H1 (cell line): ENCODE measurements around the gene NEDD4L. TPM values are rescaled to one million over a fixed set of nuclear protein-coding genes. Genes with fewer than 3 reads are reported as not detected.

Source experiments
- CTCF ChIA-PET: fragments of 300-600 bp; sonication (Branson Sonifier 250); formaldehyde crosslinking; loops from one replicate; lab custom pipeline; 2021; ENCODE audit not compliant: partially characterized antibody; lab: Charles Lee
- POLR2A ChIA-PET: fragments of 300-600 bp; sonication (Branson Sonifier 250); formaldehyde crosslinking; loops from one replicate; lab custom pipeline; 2021; ENCODE audit warnings: inconsistent platforms; ENCODE audit not compliant: partially characterized antibody; lab: Charles Lee
- DNase-seq, 2 experiments: peaks; one replicate each; pipeline versions ENCODE4 v3.0.0 to v3.0.0-alpha.2; 2010 to 2022; ENCODE audit warnings: low spot score in 2 of 2, low read depth in 1 of 2, mixed read lengths in 1 of 2
- FAIRE-seq: peaks from 2 replicates; lab custom pipeline; 2011; peaks lifted over from hg19 to GRCh38; lab: Jason Lieb, UNC
- H2AFZ ChIP-seq: 2 replicates; pipeline ENCODE4 v1.8.1; 2012; ENCODE audit warnings: low read length, inconsistent platforms
- H2AK5ac ChIP-seq: 2 replicates; pipeline ENCODE4 v1.6.1; 2013; ENCODE audit warnings: low read depth, low read length
- H2BK120ac ChIP-seq: replicated peaks from 2 replicates; pipeline ENCODE3; 2013; ENCODE audit warnings: low read depth, low read length, inconsistent platforms
- H2BK12ac ChIP-seq: 2 replicates; pipeline ENCODE4 v1.6.1; 2013; ENCODE audit warnings: low read depth, low read length
- H2BK15ac ChIP-seq: 2 replicates; pipeline ENCODE4 v1.6.1; 2013; ENCODE audit warnings: low read length
- H2BK20ac ChIP-seq: 2 replicates; pipeline ENCODE4 v1.6.1; 2013; ENCODE audit warnings: low read length
- H2BK5ac ChIP-seq: 2 replicates; pipeline ENCODE4 v1.6.1; 2013; ENCODE audit warnings: low read depth, low read length
- H3K14ac ChIP-seq: 2 replicates; pipeline ENCODE4 v1.6.1; 2013; ENCODE audit warnings: inconsistent platforms; ENCODE audit not compliant: insufficient read length
- H3K18ac ChIP-seq: 2 replicates; pipeline ENCODE4 v1.6.1; 2013; ENCODE audit warnings: low read length; ENCODE audit errors: extremely low read depth
- H3K23ac ChIP-seq: 2 replicates; pipeline ENCODE4 v1.6.1; 2013; ENCODE audit warnings: inconsistent platforms; ENCODE audit not compliant: insufficient read length
- H3K23me2 ChIP-seq: 2 replicates; pipeline ENCODE4 v1.6.1; 2013; ENCODE audit warnings: low read depth, low read length
- H3K27ac ChIP-seq: 2 replicates; pipeline ENCODE4 v1.6.1; 2011; ENCODE audit warnings: low read depth, low read length, inconsistent platforms
- H3K27me3 ChIP-seq, 4 experiments: replicated peaks in 1 of 4; 1 replicate in 1 of 4; 2 replicates in 3 of 4; pipeline versions ENCODE4 v1.6.1 to v1.8.1; 2011 to 2013; ENCODE audit warnings: low read length in 3 of 4, mild to moderate bottlenecking in 3 of 4, inconsistent platforms in 2 of 4, mixed read lengths in 2 of 4, moderate library complexity in 1 of 4; ENCODE audit not compliant: control insufficient read depth in 3 of 4, insufficient read depth in 3 of 4; ENCODE audit errors: extremely low read depth in 1 of 4
- H3K36me3 ChIP-seq, 4 experiments: 2 replicates each; pipeline versions ENCODE4 v1.6.1 to v1.8.1; 2011 to 2013; ENCODE audit warnings: mild to moderate bottlenecking in 4 of 4, low read length in 3 of 4, moderate library complexity in 2 of 4, control low read depth in 1 of 4, inconsistent platforms in 1 of 4; ENCODE audit not compliant: insufficient read depth in 4 of 4, control insufficient read depth in 2 of 4
- H3K4ac ChIP-seq: replicated peaks from 2 replicates; pipeline ENCODE3; 2013; ENCODE audit warnings: low read length, low read depth, mixed read lengths, inconsistent platforms; ENCODE audit not compliant: insufficient read length
- H3K4me1 ChIP-seq, 4 experiments: replicated peaks in 1 of 4; 1 replicate in 1 of 4; 2 replicates in 3 of 4; pipeline versions ENCODE4 v1.6.1 to v1.8.1; 2011 to 2013; ENCODE audit warnings: low read length in 3 of 4, inconsistent platforms in 2 of 4, mixed read lengths in 1 of 4; ENCODE audit not compliant: insufficient read depth in 4 of 4, control insufficient read depth in 3 of 4
- H3K4me2 ChIP-seq, 2 experiments: 2 replicates each; pipeline versions ENCODE4 v1.6.1 to v1.8.1; 2011 to 2013; ENCODE audit warnings: low read depth in 2 of 2, low read length in 2 of 2, control low read depth in 1 of 2, inconsistent platforms in 1 of 2, mild to moderate bottlenecking in 1 of 2; ENCODE audit not compliant: insufficient read depth in 1 of 2
- H3K4me3 ChIP-seq, 4 experiments: fragments of 200-600, 300-600 bp in 1 of 4; sonication (generic), shearing (Covaris generic), sonication (Bioruptor Twin) in 1 of 4; 2 replicates each; pipeline versions ENCODE4 v1.5.1 to v1.8.1; 2011 to 2016; ENCODE audit warnings: low read length in 4 of 4, low read depth in 3 of 4, control low read depth in 2 of 4, inconsistent platforms in 2 of 4, mild to moderate bottlenecking in 2 of 4, mixed read lengths in 1 of 4, moderate library complexity in 1 of 4; ENCODE audit not compliant: insufficient read depth in 2 of 4; ENCODE audit errors: extremely low read depth in 1 of 4
- H3K56ac ChIP-seq: replicated peaks from 2 replicates; pipeline ENCODE3; 2013; ENCODE audit warnings: low read depth, mild to moderate bottlenecking, mixed read lengths, low read length, inconsistent platforms; ENCODE audit not compliant: insufficient read length
- H3K79me1 ChIP-seq: 2 replicates; pipeline ENCODE4 v1.6.1; 2013; ENCODE audit warnings: low read depth, low read length, control low read depth
- H3K79me2 ChIP-seq, 2 experiments: 2 replicates each; pipeline versions ENCODE4 v1.6.1 to v1.8.1; 2012 to 2013; ENCODE audit warnings: low read length in 2 of 2, mild to moderate bottlenecking in 2 of 2, inconsistent platforms in 1 of 2; ENCODE audit not compliant: insufficient read depth in 2 of 2, control insufficient read depth in 1 of 2
- H3K9ac ChIP-seq, 4 experiments: replicated peaks in 1 of 4; 1 replicate in 1 of 4; 2 replicates in 3 of 4; pipeline versions ENCODE4 v1.6.1 to v1.8.1; 2011 to 2013; ENCODE audit warnings: low read depth in 3 of 4, low read length in 3 of 4, control low read depth in 2 of 4, mild to moderate bottlenecking in 2 of 4, moderate library complexity in 2 of 4, inconsistent platforms in 1 of 4; ENCODE audit errors: extremely low read depth in 1 of 4
- H3K9me3 ChIP-seq, 2 experiments: 2 replicates each; pipeline versions ENCODE4 v1.6.1 to v1.8.1; 2012 to 2013; ENCODE audit warnings: mild to moderate bottlenecking in 2 of 2, moderate library complexity in 2 of 2, control low read depth in 1 of 2, inconsistent platforms in 1 of 2, low read depth in 1 of 2, low read length in 1 of 2, mixed read lengths in 1 of 2; ENCODE audit not compliant: insufficient read depth in 2 of 2
- H4K20me1 ChIP-seq, 2 experiments: replicated peaks in 1 of 2; 2 replicates each; pipeline versions ENCODE3 to v1.8.1; 2011 to 2013; ENCODE audit warnings: inconsistent platforms in 2 of 2, low read length in 2 of 2, mild to moderate bottlenecking in 1 of 2; ENCODE audit not compliant: insufficient read depth in 2 of 2, control insufficient read depth in 1 of 2
- H4K5ac ChIP-seq: 2 replicates; pipeline ENCODE4 v1.6.1; 2013; ENCODE audit warnings: low read length, low read depth, mixed read lengths, inconsistent platforms; ENCODE audit not compliant: insufficient read length
- H4K8ac ChIP-seq: 2 replicates; pipeline ENCODE4 v1.8.0; 2013; ENCODE audit warnings: mild to moderate bottlenecking, moderate library complexity, low read length, inconsistent platforms; ENCODE audit not compliant: insufficient read depth; ENCODE audit errors: extremely low read depth
- H4K91ac ChIP-seq: replicated peaks from 2 replicates; pipeline ENCODE3; 2013; ENCODE audit warnings: low read length, mixed read lengths, inconsistent platforms; ENCODE audit not compliant: insufficient read length
- CHD1 ChIP-seq: IDR thresholded peaks from 2 replicates; pipeline ENCODE4 v1.6.1; 2012; ENCODE audit warnings: low read depth, low read length, improper control_type of control experiment
- CREB1 ChIP-seq: IDR thresholded peaks from 2 replicates; pipeline ENCODE4 v1.6.1; 2012; ENCODE audit warnings: inconsistent platforms
- RAD21 ChIP-seq, 2 experiments: IDR thresholded peaks in 1 of 2; conservative IDR thresholded peaks in 1 of 2; 2 replicates each; pipeline ENCODE4 v1.6.1; 2011; ENCODE audit warnings: low read depth in 2 of 2, low read length in 2 of 2, improper control_type of control experiment in 1 of 2, inconsistent platforms in 1 of 2, mild to moderate bottlenecking in 1 of 2, moderate library complexity in 1 of 2
- WGBS, 2 experiments: shearing (Covaris generic) in 1 of 2; methylation state at CpG; one replicate each; pipeline versions ENCODE4 v1.1.6 to v1.1.7; 2013 to 2015; ENCODE audit warnings: low lambda C conversion rate in 2 of 2, mixed read lengths in 2 of 2, inconsistent platforms in 1 of 2, low coverage in 1 of 2, missing lambda C conversion rate in 1 of 2; ENCODE audit not compliant: insufficient replicate concordance in 2 of 2, insufficient coverage in 1 of 2, insufficient read length in 1 of 2; ENCODE audit errors: extremely low coverage in 1 of 2, missing lambda C conversion rate in 1 of 2; 5-methylcytosine and 5-hydroxymethylcytosine counted together
- polyA plus RNA-seq, 7 experiments: library from polyadenylated mRNA; depleted of rRNA in 3 of 7; stranded (reverse) in 5 of 7; unstranded in 2 of 7; fragments of >200 nt in 5 of 7; fragments of 200-250 nt in 2 of 7; gene quantifications; 1 replicate in 5 of 7; 2 replicates in 1 of 7; 4 replicates in 1 of 7; pipeline versions ENCODE4 v1.2.1 to v1.2.3, GENCODE V29; 2011 to 2013; ENCODE audit warnings: missing spikeins in 2 of 7, mixed read lengths in 2 of 7
- total RNA-seq: library from RNA; stranded (reverse); fragmentation: NEBNext Ultra II Directional; extraction: Animal tissue kit (Norgen Biotek cat#: 25700); gene quantifications from 2 replicates; pipeline ENCODE4 v1.2.1, GENCODE V29; 2021

Gene NEDD4L
- total and polyA plus RNA-seq, 2 of the 8 experiments (the other 6 are each of a cell fraction or from before 2014, with no cell fraction given) = 37.3 to 69.8 TPM

DNA sequence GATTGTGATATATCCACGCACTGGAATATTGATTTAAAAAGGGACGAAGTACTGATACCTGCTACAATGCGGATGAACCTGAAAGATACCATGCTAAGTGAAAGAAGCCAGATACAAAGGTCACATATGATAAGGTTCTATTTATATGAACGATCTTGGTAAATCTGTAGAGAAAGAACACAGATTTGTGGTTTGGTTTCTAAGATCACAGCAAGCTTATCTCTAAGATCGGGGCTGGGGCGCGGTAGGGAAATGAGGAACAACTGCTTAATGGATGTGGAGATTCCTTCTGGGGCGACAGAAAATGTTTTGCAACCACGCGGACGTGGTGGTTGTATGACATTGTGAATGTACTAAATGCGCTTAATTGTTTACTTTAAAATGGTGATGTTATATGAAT, 60.1 kb downstream of the NEDD4L start:
- Histone ChIP-seq H3K79me2 (peaks cover 0 to 73% of the 10 kb centered on the region in 2 experiments; a peak in 2 of 4 replicates), H3K23me2 (no peaks in the 10 kb centered on the region), H2AFZ (no peak overlapping the region), H3K14ac (no peak overlapping the region), H2BK12ac (no peak overlapping the region), H2BK20ac (no peak overlapping the region), H3K36me3 (no peaks in the 10 kb centered on the region), H2BK5ac (no peak overlapping the region), H3K9me3 (no peaks in the 10 kb centered on the region), H4K20me1 (peaks cover 0 to 2% of the 10 kb centered on the region in 2 experiments), H3K9ac (no peak overlapping the region), H3K27me3 (no peaks in the 10 kb centered on the region), H2AK5ac (no peak overlapping the region), H3K23ac (no peak overlapping the region), H3K56ac (no peak overlapping the region), H3K18ac (no peak overlapping the region), H3K27ac (no peak overlapping the region), H2BK120ac (no peak overlapping the region), H3K4me2 (no peak overlapping the region; a peak in 1 of 4 replicates), H3K4ac (peak overlapping the region; percentile 19), H3K4me3 (no peak overlapping the region), H4K8ac (no peak overlapping the region), H4K5ac (no peak overlapping the region), H3K4me1 (peaks cover 3 to 34% (median 19%) of the 10 kb centered on the region in 4 experiments), H2BK15ac (no peak overlapping the region), H3K79me1 (peaks cover 9% of the 10 kb centered on the region), H4K91ac (no peak overlapping the region)
- DNase-seq (no peak), FAIRE-seq (no peak)
- WGBS, 2 experiments = 84% methylated on average over 12 of the region's 12 CpGs; no CpG with 5 or more reads in 1 of the 2 experiments
- CTCF ChIA-PET = interaction anchor here (0.6 to 1.3 kb wide), 3 partner anchors 9 to 1291 kb away, joined by 3 to 4 read pairs (median 3); no protein-coding TSS in a partner anchor
- POLR2A ChIA-PET = no interaction called here
- TF ChIP-seq CHD1 = no peak
- no peak for TF ChIP-seq CREB1
- no peak for TF ChIP-seq RAD21 (IDR thresholded peaks at IDR 0.05 in 1 of 2, conservative IDR thresholded peaks at IDR 0.05 in 1 of 2; ENCODE audit: low read depth in 2 of 2, low read length in 2 of 2)
